Stimulated activated CD4-positive, alpha-beta T cell treated with anti-CD3 and anti-CD28 coated beads, Interleukin-2, amount 100 ng/mL, for 48 hours (primary cell): ENCODE measurements around the gene CD300C.
"Not testable (repeated sequence)": the region's sequence is repeated elsewhere in the genome, so short reads cannot be mapped to it uniquely, and the experiment has no call there.

Experiments used
- DNase-seq, 2 donors: peaks; one replicate each; pipeline ENCODE4 v3.0.0-alpha.2; 2020

CD300C gene

GRCh38 chr17:74558882-74559519 is 13.1 kb upstream of the CD300C start:
- DNase-seq, result no peak

- not testable (repeated sequence) for DNase-seq
Measured at GRCh38 chr17:74558402-74558801, 12.5 kb upstream of the CD300C start.

GRCh38 chr17:74555427-74555940 is 9.6 kb upstream of the CD300C start:
- no peak for DNase-seq

GRCh38 chr17:74554909-74555308 is 9.0 kb upstream of the CD300C start:
- DNase-seq, result no peak

GRCh38 chr17:74552037-74552436 is 6.1 kb upstream of the CD300C start:
- DNase-seq, result no peak

- no peak for DNase-seq
Measured at GRCh38 chr17:74550602-74551001, 4.7 kb upstream of the CD300C start.

- DNase-seq, result no peak
Measured at GRCh38 chr17:74549343-74549742, 3.4 kb upstream of the CD300C start.

GRCh38 chr17:74547736-74548135 is 1.8 kb upstream of the CD300C start:
- DNase-seq, result no peak

GRCh38 chr17:74547264-74547663 is 1.3 kb upstream of the CD300C start:
- no peak for DNase-seq

- no peak for DNase-seq
Measured at GRCh38 chr17:74546586-74546985, 671 bp upstream of the CD300C start.

- no peak for DNase-seq
Measured at GRCh38 chr17:74544991-74545842, 698 bp downstream of the CD300C start.

- DNase-seq, result no peak
Measured at GRCh38 chr17:74543891-74544760, 1.8 kb downstream of the CD300C start.

GRCh38 chr17:74543406-74543805 is 2.5 kb downstream of the CD300C start:
- no peak for DNase-seq

GRCh38 chr17:74542727-74543383 is 3.1 kb downstream of the CD300C start:
- DNase-seq, result no peak

- DNase-seq, result no peak
Measured at GRCh38 chr17:74542166-74542565, 3.7 kb downstream of the CD300C start.

GRCh38 chr17:74541176-74542111 is 4.5 kb downstream of the CD300C start:
- DNase-seq, result no peak

GRCh38 chr17:74539281-74539820 is 6.6 kb downstream of the CD300C start:
- no peak for DNase-seq

- DNase-seq, result no peak
Measured at GRCh38 chr17:74536890-74537289, 9.0 kb downstream of the CD300C start.

- DNase-seq, result no peak
Measured at GRCh38 chr17:74532115-74532514, 13.8 kb downstream of the CD300C start.

GRCh38 chr17:74531231-74531761 is 14.6 kb downstream of the CD300C start, which contains the start of gene CD300LB:
Gene CD300LB, minus strand, starts transcription at chr17:74531475. Its CDS starts 125 bp downstream, at chr17:74531350.
- no peak for DNase-seq

GRCh38 chr17:74530831-74531150 is 15.1 kb downstream of the CD300C start:
- no peak for DNase-seq
